ENCODE results near the gene ADAM21. TPM values are rescaled to one million over a fixed set of nuclear protein-coding genes. Genes with fewer than 3 reads are reported as not detected.

Gene ADAM21
- total RNA-seq, 2 experiments from 2014 or later, result 0.21 to 0.32 TPM

Other genes starting within 250 kb of the ADAM21 start
- gene COX16, start 92.5 kb upstream of the ADAM21 start, total RNA-seq, result 10 to 100 TPM; 48.4 to 54.8 TPM
- gene SYNJ2BP, start 35.1 kb upstream of the ADAM21 start, total RNA-seq, result 1 to 10 TPM; 7.3 to 8.0 TPM
- under 1 TPM; 0.43 to 0.47 TPM for gene ADAM20, start 82.8 kb downstream of the ADAM21 start, total RNA-seq
- gene MED6, start 148.5 kb downstream of the ADAM21 start, total RNA-seq, result 10 to 100 TPM; 48.5 to 48.9 TPM
- 1 to 10 TPM; 7.5 to 7.6 TPM for gene TTC9, start 189.7 kb downstream of the ADAM21 start, total RNA-seq

All from activated naive CD4-positive, alpha-beta T cell treated with anti-CD3 and anti-CD28 coated beads for 36 hours (primary cell).